ENCODE data around the gene ILK.

Gene ILK

GRCh38 chr11:6610591-6610990 is 7.0 kb downstream of the ILK start:
- TF ChIP-seq CTCF (IDR thresholded peaks at IDR 0.05; ENCODE audit: insufficient read depth, low read depth, low read length, missing control alignments): no peak
- no peak overlapping the region for H3K4me3 ChIP-seq (ENCODE audit: low read depth, low read length)
- DNase-seq (ENCODE audit: low read depth): no peak

GRCh38 chr11:6611092-6611962 is 7.8 kb downstream of the ILK start:
- peak overlapping the region; percentile 84 for H3K4me3 ChIP-seq (ENCODE audit: low read depth, low read length)
- DNase-seq (ENCODE audit: low read depth): peak; percentile 29
- no peak for TF ChIP-seq CTCF (IDR thresholded peaks at IDR 0.05; ENCODE audit: insufficient read depth, low read depth, low read length, missing control alignments)

DNA sequence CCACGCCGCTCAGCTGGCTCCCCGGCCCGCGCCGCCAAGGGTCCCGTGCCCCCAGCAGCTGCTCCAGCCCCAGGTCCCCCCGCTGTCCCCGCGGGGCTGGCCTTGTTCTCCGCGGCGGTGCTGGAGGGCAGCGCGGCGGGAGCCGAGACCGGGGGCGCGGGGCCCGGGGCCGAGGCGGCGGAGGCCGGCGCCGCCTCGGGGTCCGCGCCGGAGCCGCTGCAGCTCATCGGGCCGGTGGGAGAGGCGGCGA is 8.3 kb downstream of the ILK start:
- H3K4me3 ChIP-seq (ENCODE audit: low read depth, low read length): peak overlapping the region; percentile 84
- TF ChIP-seq CTCF (IDR thresholded peaks at IDR 0.05; ENCODE audit: insufficient read depth, low read depth, low read length, missing control alignments): no peak

DNA sequence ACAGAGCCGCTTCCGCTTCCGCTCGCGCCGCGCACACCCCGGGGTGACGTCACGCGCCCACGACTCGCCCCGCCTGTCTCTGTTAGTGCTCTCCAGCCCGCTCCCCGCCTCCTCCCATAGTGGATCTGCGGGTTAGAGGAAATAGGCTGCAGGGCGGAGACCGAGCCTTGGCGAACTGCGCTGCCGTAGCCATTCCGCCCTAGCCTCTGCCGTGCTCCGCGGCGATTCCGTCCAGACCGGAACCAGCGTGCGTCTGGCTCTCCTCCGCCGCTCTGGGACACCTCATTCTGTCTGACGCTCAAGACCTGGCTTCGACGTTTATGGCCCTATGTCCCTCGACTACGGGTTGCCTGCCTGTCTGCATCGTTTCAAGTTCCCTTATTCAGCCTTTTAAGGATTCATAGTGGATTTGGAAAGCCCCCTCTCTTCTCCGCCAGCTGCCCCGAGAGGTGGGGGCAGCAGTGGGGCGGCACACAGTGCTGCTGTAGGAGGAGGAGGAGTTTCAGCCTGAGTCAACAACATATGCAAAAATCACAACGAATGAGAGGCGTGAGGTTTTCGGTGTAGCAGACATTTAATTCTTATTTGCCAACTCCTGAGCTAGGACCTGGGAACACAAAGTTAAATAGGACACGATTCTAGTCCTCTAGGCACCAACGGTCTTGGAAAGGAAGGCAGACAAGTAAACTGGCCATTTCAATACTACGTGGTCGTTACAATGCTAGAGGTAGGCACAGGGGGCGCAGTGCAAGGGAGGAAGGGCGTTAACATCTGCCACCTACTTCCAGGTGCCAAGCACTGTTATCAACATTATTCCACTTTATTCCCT is 8.9 kb downstream of the ILK start, which contains the start of gene TAF10:
TAF10 (minus strand) TSS at position 4 of the 829 bp plus-strand sequence. CDS start 27 bp downstream, outside the sequence.
- peak within 1 kb of the TSS; percentile 84 for H3K4me3 ChIP-seq (ENCODE audit: low read depth, low read length)
- peak; percentile 63 for TF ChIP-seq CTCF (IDR thresholded peaks at IDR 0.05; ENCODE audit: insufficient read depth, low read depth, low read length, missing control alignments)
- peak; percentile 96 for DNase-seq (ENCODE audit: low read depth)

More for the DNA sequence above, 8.3 kb downstream of the ILK start:
- no peak for DNase-seq (ENCODE audit: low read depth)

DNA sequence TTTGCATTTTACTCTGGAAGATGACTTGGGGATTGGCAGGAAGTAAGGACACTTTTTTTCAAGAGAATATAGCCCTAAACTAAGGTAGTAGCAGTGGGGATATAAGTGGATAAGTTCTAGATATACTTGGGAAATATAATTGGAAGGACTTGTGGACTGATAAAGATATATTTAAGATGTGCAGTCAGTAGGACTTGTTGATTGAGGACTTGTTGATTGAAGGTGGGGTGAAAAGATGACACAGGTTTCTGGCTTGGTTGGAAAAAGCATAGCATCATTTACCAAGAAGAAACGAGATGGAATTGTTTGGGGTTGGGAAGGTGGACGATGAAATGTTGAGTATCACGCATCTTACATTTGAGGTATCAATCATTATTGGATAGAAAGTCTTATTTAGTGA is 9.9 kb downstream of the ILK start:
- no peak overlapping the region for H3K4me3 ChIP-seq (ENCODE audit: low read depth, low read length)
- no peak for DNase-seq (ENCODE audit: low read depth)
- no peak for TF ChIP-seq CTCF (IDR thresholded peaks at IDR 0.05; ENCODE audit: insufficient read depth, low read depth, low read length, missing control alignments)

GRCh38 chr11:6614446-6614845 is 10.9 kb downstream of the ILK start:
- no peak overlapping the region for H3K4me3 ChIP-seq (ENCODE audit: low read depth, low read length)
- DNase-seq (ENCODE audit: low read depth): no peak
- no peak for TF ChIP-seq CTCF (IDR thresholded peaks at IDR 0.05; ENCODE audit: insufficient read depth, low read depth, low read length, missing control alignments)

Measured in GM12865 (cell line).